Stimulated activated CD8-positive, alpha-beta memory T cell treated with anti-CD3 and anti-CD28 coated beads, Interleukin-15, amount 100 ng/mL, for 1 hour (primary cell): Measurements from ENCODE around the gene BAIAP3.
A peak's percentile ranks its signal among the peaks of the same experiment; 100 is the strongest.

Source experiments
- DNase-seq: peaks from one replicate; pipeline ENCODE4 v3.0.0-alpha.2; 2020; ENCODE audit warnings: low read depth

BAIAP3 gene

GRCh38 chr16:1299012-1299867, 34.2 kb upstream of the BAIAP3 start:
- DNase-seq: no peak

- no peak for DNase-seq
Observed at GRCh38 chr16:1299868-1300203, 33.6 kb upstream of the BAIAP3 start.

GRCh38 chr16:1300664-1301476, 32.6 kb upstream of the BAIAP3 start:
- DNase-seq: peak; percentile 54

- DNase-seq: no peak
Observed at GRCh38 chr16:1301562-1301961, 31.9 kb upstream of the BAIAP3 start.

- no peak for DNase-seq
Observed at GRCh38 chr16:1305823-1306222, 27.6 kb upstream of the BAIAP3 start.

GRCh38 chr16:1306334-1306733, 27.1 kb upstream of the BAIAP3 start:
- no peak for DNase-seq

GRCh38 chr16:1308036-1308976, 25.1 kb upstream of the BAIAP3 start:
- no peak for DNase-seq

- DNase-seq: peak; percentile 96
Observed at GRCh38 chr16:1308977-1309885, 24.2 kb upstream of the BAIAP3 start, which contains the start of gene UBE2I. Gene UBE2I, plus strand, starts transcription at chr16:1309636. Its CDS starts 4,395 bp downstream, at chr16:1314031.

GRCh38 chr16:1309888-1310831, 23.3 kb upstream of the BAIAP3 start:
- DNase-seq: no peak

GRCh38 chr16:1310832-1311200, 22.6 kb upstream of the BAIAP3 start:
- no peak for DNase-seq

GRCh38 chr16:1311212-1311737, 22.2 kb upstream of the BAIAP3 start:
- no peak for DNase-seq

GRCh38 chr16:1311738-1312466, 21.5 kb upstream of the BAIAP3 start:
- DNase-seq: no peak

GRCh38 chr16:1312467-1312816, 21.0 kb upstream of the BAIAP3 start:
- no peak for DNase-seq

GRCh38 chr16:1312903-1313302, 20.5 kb upstream of the BAIAP3 start:
- DNase-seq: no peak

- DNase-seq: no peak
Observed at GRCh38 chr16:1313721-1314369, 19.6 kb upstream of the BAIAP3 start.

- DNase-seq: no peak
Observed at GRCh38 chr16:1314399-1315068, 18.9 kb upstream of the BAIAP3 start.

- no peak for DNase-seq
Observed at GRCh38 chr16:1315081-1316032, 18.1 kb upstream of the BAIAP3 start.
